Testis (tissue), 3 donors: ENCODE results near the gene FOS. TPM values are rescaled to one million over a fixed set of nuclear protein-coding genes. Genes with fewer than 3 reads are reported as not detected.

Source experiments
- DNase-seq: peaks from one replicate; pipeline ENCODE4 v3.0.0-alpha.2; 2019
- H3K27ac ChIP-seq, 2 donors: fragments of 200-600 bp; sonication (generic); one replicate each; pipeline ENCODE4 v1.5.1; 2019
- H3K27me3 ChIP-seq: fragments of 200-600 bp; sonication (generic); one replicate; pipeline ENCODE4 v1.5.1; 2019
- H3K36me3 ChIP-seq: fragments of 200-600 bp; sonication (generic); one replicate; pipeline ENCODE4 v1.5.1; 2017; ENCODE audit warnings: low read depth; ENCODE audit errors: missing control alignments
- H3K4me1 ChIP-seq: fragments of 200-600 bp; sonication (generic); one replicate; pipeline ENCODE4 v1.5.1; 2019
- H3K4me3 ChIP-seq, 2 donors: fragments of 200-600 bp; sonication (generic); one replicate each; pipeline ENCODE4 v1.5.1; 2017 to 2019
- H3K9me3 ChIP-seq: fragments of 200-600 bp; sonication (generic); one replicate; pipeline ENCODE4 v1.5.1; 2017
- CTCF ChIP-seq, 3 experiments: fragments of 450-650 bp in 2 of 3; fragments of 200-600 bp in 1 of 3; sonication (generic) in 1 of 3; IDR thresholded peaks; one replicate each; pipeline ENCODE4 v1.5.1; 2016 to 2019; ENCODE audit warnings: antibody characterized with exemption in 3 of 3, mild to moderate bottlenecking in 2 of 3, moderate library complexity in 1 of 3
- POLR2A ChIP-seq: fragments of 450-650 bp; IDR thresholded peaks from one replicate; pipeline ENCODE4 v1.6.1; 2017; ENCODE audit warnings: antibody characterized with exemption, mild to moderate bottlenecking, moderate library complexity
- WGBS, 2 donors: methylation state at CpG; one replicate each; pipeline ENCODE4 v1.1.5; 2018; 5-methylcytosine and 5-hydroxymethylcytosine counted together
- intact Hi-C: fragments of 100-400 bp; cut with DNase I; formaldehyde crosslinking; loops from one replicate; pipeline ENCODE4 v1.15.1; 2023; ENCODE audit warnings: low total_unique reads
- polyA plus RNA-seq: library from polyadenylated mRNA; stranded (reverse); fragments of 350-450 nt; fragmentation: Illumina TruSeq; extraction: RNeasy Lipid Tissue Mini Kit (QIAGEN cat#74804); gene quantifications from one replicate; pipeline ENCODE4 v1.2.3, GENCODE V29; 2014; ENCODE audit warnings: low read depth, low replicate concordance; ENCODE audit not compliant: insufficient read depth
- total RNA-seq, 2 donors: library from RNA; depleted of rRNA; stranded (reverse); fragments of >200 nt; gene quantifications; one replicate each; pipeline ENCODE4 v1.2.3, GENCODE V29; 2016

FOS gene
- total and polyA plus RNA-seq, 3 donors from 2014 or later: 44.2 to 247 (median 66.1) TPM

- Histone ChIP-seq H3K36me3 (no peaks in the 10 kb centered on the region), H3K27ac (no peak overlapping the region), H3K27me3 (no peaks in the 10 kb centered on the region), H3K4me1 (peaks cover 5% of the 10 kb centered on the region), H3K4me3 (no peak overlapping the region), H3K9me3 (no peaks in the 10 kb centered on the region)
- TF ChIP-seq POLR2A: no peak
- TF ChIP-seq CTCF (IDR thresholded peaks at IDR 0.05): no peak
- no peak for DNase-seq
- intact Hi-C loops: no loop called here
- WGBS, 2 donors: 81 to 82% methylated on average over 10 of the region's 10 CpGs
Measured at GRCh38 chr14:75249251-75249957, 29.2 kb upstream of the FOS start.

GRCh38 chr14:75249958-75250336 lies 28.7 kb upstream of the FOS start:
- Histone ChIP-seq H3K4me1 (peaks cover 10% of the 10 kb centered on the region), H3K9me3 (no peaks in the 10 kb centered on the region), H3K27ac (no peak overlapping the region), H3K36me3 (no peaks in the 10 kb centered on the region), H3K4me3 (no peak overlapping the region), H3K27me3 (no peaks in the 10 kb centered on the region)
- no peak for DNase-seq
- intact Hi-C loops: no loop called here
- WGBS, 2 donors: 84 to 92% methylated on average over 2 of the region's 2 CpGs
- TF ChIP-seq POLR2A (no peak), CTCF (IDR thresholded peaks at IDR 0.05) (no peak)

GRCh38 chr14:75250800-75251199 lies 27.8 kb upstream of the FOS start:
- no peak for DNase-seq
- Histone ChIP-seq H3K27ac (no peak overlapping the region), H3K36me3 (no peaks in the 10 kb centered on the region), H3K4me1 (peaks cover 17% of the 10 kb centered on the region), H3K27me3 (no peaks in the 10 kb centered on the region), H3K9me3 (no peaks in the 10 kb centered on the region), H3K4me3 (no peak overlapping the region)
- WGBS, 2 donors: 88 to 91% methylated on average over 4 of the region's 4 CpGs
- TF ChIP-seq POLR2A (no peak), CTCF (IDR thresholded peaks at IDR 0.05) (no peak)
- intact Hi-C loops: no loop called here

- H3K36me3 ChIP-seq: no peaks in the 10 kb centered on the region
- intact Hi-C loops: no loop called here
- no peaks in the 10 kb centered on the region for H3K9me3 ChIP-seq
- WGBS, 2 donors: 73% methylated on average over 6 to 10 of the region's 10 CpGs
- no peaks in the 10 kb centered on the region for H3K27me3 ChIP-seq
- no peak overlapping the region for H3K4me3 ChIP-seq
- DNase-seq: no peak
- H3K4me1 ChIP-seq: peaks cover 18% of the 10 kb centered on the region
- H3K27ac ChIP-seq: no peak overlapping the region
- TF ChIP-seq POLR2A (no peak), CTCF (IDR thresholded peaks at IDR 0.05) (no peak)
Measured at GRCh38 chr14:75252254-75252837, 26.3 kb upstream of the FOS start.

GRCh38 chr14:75254381-75254822 lies 24.2 kb upstream of the FOS start:
- Histone ChIP-seq H3K4me1 (peaks cover 33% of the 10 kb centered on the region), H3K36me3 (no peaks in the 10 kb centered on the region), H3K4me3 (no peak overlapping the region), H3K27me3 (no peaks in the 10 kb centered on the region), H3K27ac (peak overlapping the region; percentile 17 to 31), H3K9me3 (no peaks in the 10 kb centered on the region)
- intact Hi-C loops: no loop called here
- WGBS, 2 donors: 65 to 67% methylated on average over 6 of the region's 6 CpGs
- no peak for DNase-seq
- TF ChIP-seq POLR2A (no peak), CTCF (IDR thresholded peaks at IDR 0.05) (no peak)
